T-helper 2 cell (primary cell): Measurements from ENCODE around the gene CLIP2.
"Not testable (repeated sequence)": the region's sequence is repeated elsewhere in the genome, so short reads cannot be mapped to it uniquely, and the experiment has no call there.

ENCODE experiments used
- DNase-seq, 5 experiments: peaks; one replicate each; pipeline versions ENCODE4 v3.0.0 to v3.0.0-alpha.2; 2012 to 2022

Gene CLIP2

GRCh38 chr7:74337926-74338325 lies 48.7 kb downstream of the CLIP2 start:
- no peak for DNase-seq

- DNase-seq, result no peak
Measured at GRCh38 chr7:74338366-74339108, 49.3 kb downstream of the CLIP2 start.

GRCh38 chr7:74339648-74340047 lies 50.4 kb downstream of the CLIP2 start:
- DNase-seq, result not testable (repeated sequence)

- no peak for DNase-seq
Measured at GRCh38 chr7:74343281-74344131, 54.3 kb downstream of the CLIP2 start.

- no peak for DNase-seq
Measured at GRCh38 chr7:74344132-74344496, 54.9 kb downstream of the CLIP2 start.

- DNase-seq, result no peak
Measured at GRCh38 chr7:74344786-74345185, 55.6 kb downstream of the CLIP2 start.

GRCh38 chr7:74345970-74346369 lies 56.8 kb downstream of the CLIP2 start:
- no peak for DNase-seq

GRCh38 chr7:74349621-74350020 lies 60.4 kb downstream of the CLIP2 start:
- no peak for DNase-seq

- no peak for DNase-seq
Measured at GRCh38 chr7:74350751-74351150, 61.5 kb downstream of the CLIP2 start.

- no peak for DNase-seq
Measured at GRCh38 chr7:74351836-74352235, 62.6 kb downstream of the CLIP2 start.

- not testable (repeated sequence) for DNase-seq
Measured at GRCh38 chr7:74352551-74353138, 63.4 kb downstream of the CLIP2 start.

- DNase-seq, result no peak
Measured at GRCh38 chr7:74354009-74354408, 64.8 kb downstream of the CLIP2 start.

GRCh38 chr7:74355091-74355490 lies 65.9 kb downstream of the CLIP2 start:
- DNase-seq, result no peak

- no peak for DNase-seq
Measured at GRCh38 chr7:74356589-74357315, 67.5 kb downstream of the CLIP2 start.

- DNase-seq, result no peak
Measured at GRCh38 chr7:74360008-74360407, 70.8 kb downstream of the CLIP2 start.

GRCh38 chr7:74362266-74362665 lies 73.1 kb downstream of the CLIP2 start:
- no peak for DNase-seq

- no peak for DNase-seq
Measured at GRCh38 chr7:74364061-74364460, 74.9 kb downstream of the CLIP2 start.

- no peak for DNase-seq
Measured at GRCh38 chr7:74365322-74366022, 76.3 kb downstream of the CLIP2 start.

GRCh38 chr7:74371381-74372341 lies 82.5 kb downstream of the CLIP2 start:
- no peak for DNase-seq

- DNase-seq, result no peak
Measured at GRCh38 chr7:74372511-74373111, 83.4 kb downstream of the CLIP2 start.

GRCh38 chr7:74373536-74373935 lies 84.3 kb downstream of the CLIP2 start:
- DNase-seq, result no peak
